ENCODE results near the gene ZNF274.

- TF ChIP-seq RAD21 (IDR thresholded peaks at IDR 0.05; ENCODE audit: low read depth) (no peak), CREB1 (IDR thresholded peaks at IDR 0.05; ENCODE audit: low read depth) (no peak)
These were observed 60.5 kb downstream of the ZNF274 start for GRCh38 chr19:58243351-58243750.

Data from Ishikawa (cell line).